Left ventricle myocardium inferior (tissue), 1 donor: ENCODE results near the gene F7. TPM values are rescaled to one million over a fixed set of nuclear protein-coding genes. Genes with fewer than 3 reads are reported as not detected.

Experiments used
- DNase-seq: peaks from one replicate; pipeline ENCODE4 v3.0.0-alpha.2; 2020
- H3K27ac ChIP-seq: fragments of 200-600 bp; replicated peaks from 2 replicates; pipeline ENCODE4 v1.8.0; 2021
- H3K27me3 ChIP-seq: fragments of 200-600 bp; 2 replicates; pipeline ENCODE4 v1.8.0; 2021; ENCODE audit warnings: low read depth
- H3K36me3 ChIP-seq: fragments of 200-600 bp; 2 replicates; pipeline ENCODE4 v1.8.0; 2021
- H3K4me1 ChIP-seq: fragments of 200-600 bp; 2 replicates; pipeline ENCODE4 v1.8.0; 2021
- H3K4me3 ChIP-seq: fragments of 200-600 bp; 2 replicates; pipeline ENCODE4 v1.8.0; 2021; ENCODE audit warnings: mild to moderate bottlenecking, moderate library complexity
- H3K9me3 ChIP-seq: fragments of 200-600 bp; replicated peaks from 2 replicates; pipeline ENCODE4 v1.8.0; 2021
- CTCF ChIP-seq: fragments of 200-600 bp; IDR thresholded peaks from 2 replicates; pipeline ENCODE4 v1.8.0; 2021; ENCODE audit warnings: antibody characterized with exemption, mild to moderate bottlenecking, borderline replicate concordance
- intact Hi-C: fragments of 100-400 bp; cut with micrococcal nuclease; formaldehyde crosslinking; loops from one replicate; pipeline ENCODE4 v1.11.0; 2022
- total RNA-seq: library from RNA; stranded (reverse); fragmentation: NEBNext Ultra II Directional; extraction: Animal tissue kit (Norgen Biotek cat#: 25700); gene quantifications from one replicate; pipeline ENCODE4 v1.2.1, GENCODE V29; 2021
- donor health status: DM: no; HTN: yes; CAD: no; lungs with severe emphysema.

F7 gene
- total RNA-seq, 1 donor from 2014 or later = not detected

GRCh38 chr13:113089693-113090414 is 15.7 kb upstream of the F7 start:
- intact Hi-C loops = no loop called here
- H3K9me3 ChIP-seq = no peaks in the 10 kb centered on the region
- peaks cover 63% of the 10 kb centered on the region for H3K36me3 ChIP-seq
- H3K27me3 ChIP-seq = no peaks in the 10 kb centered on the region
- H3K4me3 ChIP-seq = no peak overlapping the region
- no peak for TF ChIP-seq CTCF
- peak; percentile 7 for DNase-seq
- H3K27ac ChIP-seq = no peak overlapping the region
- no peaks in the 10 kb centered on the region for H3K4me1 ChIP-seq

DNA sequence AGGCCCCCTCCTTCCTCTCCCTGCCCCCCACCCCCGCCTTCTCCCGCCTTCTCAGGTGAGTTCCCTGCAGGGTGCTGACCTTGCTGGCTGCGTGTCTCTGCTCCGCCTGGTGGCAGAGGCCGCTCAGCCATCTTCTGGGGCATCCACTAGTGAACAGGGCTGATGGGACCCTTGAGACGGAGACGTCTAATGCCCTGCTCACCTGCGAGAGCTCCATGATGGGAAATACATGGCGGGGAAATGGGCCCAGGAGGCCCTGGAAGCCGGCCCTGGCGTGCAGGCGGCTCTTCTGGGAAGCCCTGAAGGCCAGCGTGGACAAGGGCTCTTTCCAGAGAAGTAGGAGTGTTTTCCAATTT is 15.2 kb upstream of the F7 start:
- intact Hi-C loops = no loop called here
- Histone ChIP-seq H3K27ac (no peak overlapping the region), H3K4me1 (no peaks in the 10 kb centered on the region), H3K4me3 (no peak overlapping the region), H3K27me3 (no peaks in the 10 kb centered on the region), H3K9me3 (no peaks in the 10 kb centered on the region), H3K36me3 (peaks cover 58% of the 10 kb centered on the region)
- TF ChIP-seq CTCF = no peak
- no peak for DNase-seq

- no peak for TF ChIP-seq CTCF
- no peak overlapping the region for H3K27ac ChIP-seq
- H3K36me3 ChIP-seq = peaks cover 57% of the 10 kb centered on the region
- intact Hi-C loops = no loop called here
- no peaks in the 10 kb centered on the region for H3K4me1 ChIP-seq
- H3K4me3 ChIP-seq = no peak overlapping the region
- H3K9me3 ChIP-seq = no peaks in the 10 kb centered on the region
- no peaks in the 10 kb centered on the region for H3K27me3 ChIP-seq
- no peak for DNase-seq
Measured at GRCh38 chr13:113090806-113091205, 14.8 kb upstream of the F7 start.

DNA sequence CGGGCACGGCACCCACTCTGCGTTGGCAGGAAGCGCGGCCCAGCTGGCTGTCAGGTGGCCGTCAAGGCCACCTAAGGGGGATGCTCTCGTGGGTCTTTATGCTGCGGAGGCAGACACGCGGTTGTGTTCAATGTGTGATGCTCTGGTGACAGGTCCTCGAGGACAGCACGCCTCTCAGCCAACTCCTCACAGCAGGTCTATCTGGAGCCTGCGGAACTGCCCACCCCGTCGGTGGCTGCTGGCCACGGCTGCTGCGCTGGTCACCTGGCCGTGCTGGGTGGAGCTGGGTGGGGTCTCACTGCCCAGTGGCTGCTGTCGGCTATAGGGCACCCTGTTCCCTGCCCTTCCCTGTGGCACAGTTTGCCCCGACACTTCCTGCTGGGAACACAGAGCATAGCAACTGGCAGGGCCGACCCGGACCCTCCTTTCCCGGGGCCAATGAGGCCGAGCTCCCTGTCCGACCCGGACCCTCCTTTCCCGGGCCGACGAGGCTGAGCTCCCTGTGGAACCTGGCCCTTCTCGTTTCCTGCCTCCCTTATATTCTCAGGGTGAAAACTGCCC is 14.3 kb upstream of the F7 start:
- Histone ChIP-seq H3K36me3 (peaks cover 53% of the 10 kb centered on the region), H3K4me1 (no peaks in the 10 kb centered on the region), H3K27ac (no peak overlapping the region), H3K4me3 (no peak overlapping the region), H3K27me3 (no peaks in the 10 kb centered on the region), H3K9me3 (no peaks in the 10 kb centered on the region)
- intact Hi-C loops = no loop called here
- TF ChIP-seq CTCF = no peak
- DNase-seq = peak; percentile 13

- no peaks in the 10 kb centered on the region for H3K27me3 ChIP-seq
- H3K9me3 ChIP-seq = no peaks in the 10 kb centered on the region
Measured at GRCh38 chr13:113091891-113092775, 13.5 kb upstream of the F7 start.

More at GRCh38 chr13:113091891-113092775, 13.5 kb upstream of the F7 start:
- H3K4me3 ChIP-seq = no peak overlapping the region
- H3K4me1 ChIP-seq = no peaks in the 10 kb centered on the region
- DNase-seq = peak; percentile 5
- intact Hi-C loops = no loop called here
- no peak for TF ChIP-seq CTCF
- no peak overlapping the region for H3K27ac ChIP-seq
- peaks cover 53% of the 10 kb centered on the region for H3K36me3 ChIP-seq
